ENCODE measurements around the gene TP53BP1.

Gene TP53BP1

GRCh38 chr15:43449981-43450380 is 43.0 kb downstream of the TP53BP1 start:
- H3K27me3 ChIP-seq (ENCODE audit: control insufficient read depth, insufficient read depth, low read length) = no peaks in the 10 kb centered on the region
- H3K4me3 ChIP-seq (ENCODE audit: low read length) = no peak overlapping the region
- 100% methylated on average over 1 of the region's 1 CpG for WGBS (ENCODE audit: insufficient coverage, insufficient read length)
- no peak overlapping the region for H3K27ac ChIP-seq (ENCODE audit: low read length)
- DNase-seq (ENCODE audit: low read depth, low spot score) = no peak
- H3K9me3 ChIP-seq (ENCODE audit: control insufficient read depth, insufficient read depth, low read length) = no peaks in the 10 kb centered on the region
- H3K36me3 ChIP-seq (ENCODE audit: control insufficient read depth, insufficient read depth, low read length) = peaks cover 3% of the 10 kb centered on the region; the same call in 1 of the 2 replicates
- no peaks in the 10 kb centered on the region for H3K4me1 ChIP-seq (ENCODE audit: control insufficient read depth, insufficient read depth, low read length)

- H3K36me3 ChIP-seq (ENCODE audit: control insufficient read depth, insufficient read depth, low read length) = peaks cover 3% of the 10 kb centered on the region; the same call in 1 of the 2 replicates
- DNase-seq (ENCODE audit: low read depth, low spot score) = no peak
- H3K4me1 ChIP-seq (ENCODE audit: control insufficient read depth, insufficient read depth, low read length) = no peaks in the 10 kb centered on the region
- no peak overlapping the region for H3K27ac ChIP-seq (ENCODE audit: low read length)
- no peaks in the 10 kb centered on the region for H3K9me3 ChIP-seq (ENCODE audit: control insufficient read depth, insufficient read depth, low read length)
- no CpG with 5 or more reads among the region's 2 CpGs for WGBS (ENCODE audit: insufficient coverage, insufficient read length)
- H3K27me3 ChIP-seq (ENCODE audit: control insufficient read depth, insufficient read depth, low read length) = no peaks in the 10 kb centered on the region
- H3K4me3 ChIP-seq (ENCODE audit: low read length) = no peak overlapping the region
These were observed 46.6 kb downstream of the TP53BP1 start for GRCh38 chr15:43446344-43446743.

- no peaks in the 10 kb centered on the region for H3K4me1 ChIP-seq (ENCODE audit: control insufficient read depth, insufficient read depth, low read length)
- no peak for DNase-seq (ENCODE audit: low read depth, low spot score)
- no peak overlapping the region for H3K4me3 ChIP-seq (ENCODE audit: low read length)
- H3K36me3 ChIP-seq (ENCODE audit: control insufficient read depth, insufficient read depth, low read length) = peaks cover 9% of the 10 kb centered on the region
- no peaks in the 10 kb centered on the region for H3K27me3 ChIP-seq (ENCODE audit: control insufficient read depth, insufficient read depth, low read length)
- no peaks in the 10 kb centered on the region for H3K9me3 ChIP-seq (ENCODE audit: control insufficient read depth, insufficient read depth, low read length)
- no peak overlapping the region for H3K27ac ChIP-seq (ENCODE audit: low read length)
These were observed 51.6 kb downstream of the TP53BP1 start for GRCh38 chr15:43441316-43441715.

- no CpG with 5 or more reads among the region's 4 CpGs for WGBS (ENCODE audit: insufficient coverage, insufficient read length)
- no peak overlapping the region for H3K27ac ChIP-seq (ENCODE audit: low read length)
- peaks cover 9% of the 10 kb centered on the region for H3K36me3 ChIP-seq (ENCODE audit: control insufficient read depth, insufficient read depth, low read length)
These were observed 52.2 kb downstream of the TP53BP1 start for GRCh38 chr15:43440721-43441281.

GRCh38 chr15:43439268-43439667 is 53.7 kb downstream of the TP53BP1 start:
- H3K4me3 ChIP-seq (ENCODE audit: low read length) = no peak overlapping the region
- no peaks in the 10 kb centered on the region for H3K4me1 ChIP-seq (ENCODE audit: control insufficient read depth, insufficient read depth, low read length)
- H3K27me3 ChIP-seq (ENCODE audit: control insufficient read depth, insufficient read depth, low read length) = no peaks in the 10 kb centered on the region
- no CpG with 5 or more reads among the region's 3 CpGs for WGBS (ENCODE audit: insufficient coverage, insufficient read length)
- peaks cover 9% of the 10 kb centered on the region for H3K36me3 ChIP-seq (ENCODE audit: control insufficient read depth, insufficient read depth, low read length)
- no peak overlapping the region for H3K27ac ChIP-seq (ENCODE audit: low read length)
- no peak for DNase-seq (ENCODE audit: low read depth, low spot score)
- no peaks in the 10 kb centered on the region for H3K9me3 ChIP-seq (ENCODE audit: control insufficient read depth, insufficient read depth, low read length)

More at GRCh38 chr15:43440721-43441281, 52.2 kb downstream of the TP53BP1 start:
- no peak overlapping the region for H3K4me3 ChIP-seq (ENCODE audit: low read length)
- H3K9me3 ChIP-seq (ENCODE audit: control insufficient read depth, insufficient read depth, low read length) = no peaks in the 10 kb centered on the region
- H3K27me3 ChIP-seq (ENCODE audit: control insufficient read depth, insufficient read depth, low read length) = no peaks in the 10 kb centered on the region
- DNase-seq (ENCODE audit: low read depth, low spot score) = peak; percentile 5
- no peaks in the 10 kb centered on the region for H3K4me1 ChIP-seq (ENCODE audit: control insufficient read depth, insufficient read depth, low read length)

- H3K4me3 ChIP-seq (ENCODE audit: low read length) = no peak overlapping the region
- H3K27ac ChIP-seq (ENCODE audit: low read length) = no peak overlapping the region
- peaks cover 17% of the 10 kb centered on the region for H3K36me3 ChIP-seq (ENCODE audit: control insufficient read depth, insufficient read depth, low read length)
- DNase-seq (ENCODE audit: low read depth, low spot score) = no peak
- WGBS (ENCODE audit: insufficient coverage, insufficient read length) = no CpG with 5 or more reads among the region's 7 CpGs
- H3K4me1 ChIP-seq (ENCODE audit: control insufficient read depth, insufficient read depth, low read length) = no peaks in the 10 kb centered on the region
- no peaks in the 10 kb centered on the region for H3K27me3 ChIP-seq (ENCODE audit: control insufficient read depth, insufficient read depth, low read length)
- H3K9me3 ChIP-seq (ENCODE audit: control insufficient read depth, insufficient read depth, low read length) = no peaks in the 10 kb centered on the region
These were observed 56.6 kb downstream of the TP53BP1 start for GRCh38 chr15:43436395-43436794.

GRCh38 chr15:43434446-43434845 is 58.5 kb downstream of the TP53BP1 start:
- Histone ChIP-seq H3K4me1 (ENCODE audit: control insufficient read depth, insufficient read depth, low read length) (no peaks in the 10 kb centered on the region), H3K9me3 (ENCODE audit: control insufficient read depth, insufficient read depth, low read length) (no peaks in the 10 kb centered on the region), H3K27ac (ENCODE audit: low read length) (no peak overlapping the region), H3K36me3 (ENCODE audit: control insufficient read depth, insufficient read depth, low read length) (peaks cover 17% of the 10 kb centered on the region), H3K4me3 (ENCODE audit: low read length) (no peak overlapping the region), H3K27me3 (ENCODE audit: control insufficient read depth, insufficient read depth, low read length) (no peaks in the 10 kb centered on the region)
- no peak for DNase-seq (ENCODE audit: low read depth, low spot score)

GRCh38 chr15:43433661-43434303 is 59.2 kb downstream of the TP53BP1 start:
- Histone ChIP-seq H3K27me3 (ENCODE audit: control insufficient read depth, insufficient read depth, low read length) (no peaks in the 10 kb centered on the region), H3K4me1 (ENCODE audit: control insufficient read depth, insufficient read depth, low read length) (no peaks in the 10 kb centered on the region), H3K4me3 (ENCODE audit: low read length) (no peak overlapping the region), H3K9me3 (ENCODE audit: control insufficient read depth, insufficient read depth, low read length) (no peaks in the 10 kb centered on the region), H3K36me3 (ENCODE audit: control insufficient read depth, insufficient read depth, low read length) (peaks cover 14% of the 10 kb centered on the region), H3K27ac (ENCODE audit: low read length) (no peak overlapping the region)
- no CpG with 5 or more reads among the region's 3 CpGs for WGBS (ENCODE audit: insufficient coverage, insufficient read length)
- no peak for DNase-seq (ENCODE audit: low read depth, low spot score)

GRCh38 chr15:43433165-43433564 is 59.8 kb downstream of the TP53BP1 start:
- DNase-seq (ENCODE audit: low read depth, low spot score) = no peak
- no peak overlapping the region for H3K4me3 ChIP-seq (ENCODE audit: low read length)
- no peak overlapping the region for H3K27ac ChIP-seq (ENCODE audit: low read length)
- no peaks in the 10 kb centered on the region for H3K9me3 ChIP-seq (ENCODE audit: control insufficient read depth, insufficient read depth, low read length)
- peaks cover 14% of the 10 kb centered on the region for H3K36me3 ChIP-seq (ENCODE audit: control insufficient read depth, insufficient read depth, low read length)
- H3K4me1 ChIP-seq (ENCODE audit: control insufficient read depth, insufficient read depth, low read length) = no peaks in the 10 kb centered on the region
- no peaks in the 10 kb centered on the region for H3K27me3 ChIP-seq (ENCODE audit: control insufficient read depth, insufficient read depth, low read length)
- WGBS (ENCODE audit: insufficient coverage, insufficient read length) = 100% methylated on average over 1 of the region's 4 CpGs

GRCh38 chr15:43429687-43430086 is 63.3 kb downstream of the TP53BP1 start:
- H3K9me3 ChIP-seq (ENCODE audit: control insufficient read depth, insufficient read depth, low read length) = no peaks in the 10 kb centered on the region
- no peak overlapping the region for H3K4me3 ChIP-seq (ENCODE audit: low read length)
- no peaks in the 10 kb centered on the region for H3K27me3 ChIP-seq (ENCODE audit: control insufficient read depth, insufficient read depth, low read length)
- no peak overlapping the region for H3K27ac ChIP-seq (ENCODE audit: low read length)
- no peak for DNase-seq (ENCODE audit: low read depth, low spot score)
- no CpG with 5 or more reads among the region's 3 CpGs for WGBS (ENCODE audit: insufficient coverage, insufficient read length)
- peaks cover 16% of the 10 kb centered on the region; the same call in 1 of the 2 replicates for H3K36me3 ChIP-seq (ENCODE audit: control insufficient read depth, insufficient read depth, low read length)
- no peaks in the 10 kb centered on the region for H3K4me1 ChIP-seq (ENCODE audit: control insufficient read depth, insufficient read depth, low read length)

- no peak overlapping the region for H3K27ac ChIP-seq (ENCODE audit: low read length)
- no CpG with 5 or more reads among the region's 3 CpGs for WGBS (ENCODE audit: insufficient coverage, insufficient read length)
- peaks cover 18% of the 10 kb centered on the region; the same call in 1 of the 2 replicates for H3K36me3 ChIP-seq (ENCODE audit: control insufficient read depth, insufficient read depth, low read length)
- H3K4me3 ChIP-seq (ENCODE audit: low read length) = no peak overlapping the region
- DNase-seq (ENCODE audit: low read depth, low spot score) = no peak
- H3K9me3 ChIP-seq (ENCODE audit: control insufficient read depth, insufficient read depth, low read length) = no peaks in the 10 kb centered on the region
- no peaks in the 10 kb centered on the region for H3K27me3 ChIP-seq (ENCODE audit: control insufficient read depth, insufficient read depth, low read length)
- H3K4me1 ChIP-seq (ENCODE audit: control insufficient read depth, insufficient read depth, low read length) = no peaks in the 10 kb centered on the region
These were observed 69.2 kb downstream of the TP53BP1 start for GRCh38 chr15:43423793-43424192.

Measured in iPS DF 6.9 (cell line).